ENCODE data around the gene ING4. TPM values are rescaled to one million over a fixed set of nuclear protein-coding genes. Genes with fewer than 3 reads are reported as not detected.

Gene ING4
- total and polyA plus RNA-seq, 12 donors, result 22.6 to 87.6 (median 41.3) TPM

GRCh38 chr12:6699259-6699988 is 36.5 kb upstream of the ING4 start:
- TF ChIP-seq, protein P1, sequence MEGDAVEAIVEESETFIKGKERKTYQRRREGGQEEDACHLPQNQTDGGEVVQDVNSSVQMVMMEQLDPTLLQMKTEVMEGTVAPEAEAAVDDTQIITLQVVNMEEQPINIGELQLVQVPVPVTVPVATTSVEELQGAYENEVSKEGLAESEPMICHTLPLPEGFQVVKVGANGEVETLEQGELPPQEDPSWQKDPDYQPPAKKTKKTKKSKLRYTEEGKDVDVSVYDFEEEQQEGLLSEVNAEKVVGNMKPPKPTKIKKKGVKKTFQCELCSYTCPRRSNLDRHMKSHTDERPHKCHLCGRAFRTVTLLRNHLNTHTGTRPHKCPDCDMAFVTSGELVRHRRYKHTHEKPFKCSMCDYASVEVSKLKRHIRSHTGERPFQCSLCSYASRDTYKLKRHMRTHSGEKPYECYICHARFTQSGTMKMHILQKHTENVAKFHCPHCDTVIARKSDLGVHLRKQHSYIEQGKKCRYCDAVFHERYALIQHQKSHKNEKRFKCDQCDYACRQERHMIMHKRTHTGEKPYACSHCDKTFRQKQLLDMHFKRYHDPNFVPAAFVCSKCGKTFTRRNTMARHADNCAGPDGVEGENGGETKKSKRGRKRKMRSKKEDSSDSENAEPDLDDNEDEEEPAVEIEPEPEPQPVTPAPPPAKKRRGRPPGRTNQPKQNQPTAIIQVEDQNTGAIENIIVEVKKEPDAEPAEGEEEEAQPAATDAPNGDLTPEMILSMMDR (IDR thresholded peaks at IDR 0.05), result no peak
- no peak for TF ChIP-seq POLR2A (IDR thresholded peaks at IDR 0.05)
- Histone ChIP-seq H3K27me3 (peaks cover 49% of the 10 kb centered on the region), H3K9me3 (replicated peaks in 1 of 3) (no peaks in the 10 kb centered on the region), H3K27ac (no peak overlapping the region), H3K4me3 (no peak overlapping the region), H3K36me3 (replicated peaks in 1 of 2) (no peaks in the 10 kb centered on the region), H3K4me1 (replicated peaks in 1 of 2) (peaks cover 5 to 9% of the 10 kb centered on the region in 2 donors)
- WGBS, 4 donors, result 17 to 20% (median 18%) methylated on average over 16 of the region's 16 CpGs
- intact Hi-C loops (cut with DNase I), result loop anchor here in 1 of 2 donors (2.0 to 5.0 kb wide), 2 partner anchors 13 to 37 kb away; partner anchors contain the start of gene ING4
- no peak for DNase-seq

GRCh38 chr12:6698352-6699046 is 35.6 kb upstream of the ING4 start:
- 51 to 55% (median 51%) methylated on average over 8 of the region's 8 CpGs for WGBS, 4 donors
- Histone ChIP-seq H3K27me3 (peaks cover 48% of the 10 kb centered on the region), H3K36me3 (replicated peaks in 1 of 2) (no peaks in the 10 kb centered on the region), H3K9me3 (replicated peaks in 1 of 3) (no peaks in the 10 kb centered on the region), H3K4me3 (no peak overlapping the region), H3K27ac (no peak overlapping the region), H3K4me1 (replicated peaks in 1 of 2) (peaks cover 5 to 9% of the 10 kb centered on the region in 2 donors)
- DNase-seq, result no peak
- intact Hi-C loops (cut with DNase I), result loop anchor here in 1 of 2 donors (2.0 to 5.0 kb wide), 2 partner anchors 14 to 36 kb away; partner anchors contain the start of gene ING4
- TF ChIP-seq, protein P1 (IDR thresholded peaks at IDR 0.05), result no peak
- TF ChIP-seq POLR2A (IDR thresholded peaks at IDR 0.05), result no peak

DNA sequence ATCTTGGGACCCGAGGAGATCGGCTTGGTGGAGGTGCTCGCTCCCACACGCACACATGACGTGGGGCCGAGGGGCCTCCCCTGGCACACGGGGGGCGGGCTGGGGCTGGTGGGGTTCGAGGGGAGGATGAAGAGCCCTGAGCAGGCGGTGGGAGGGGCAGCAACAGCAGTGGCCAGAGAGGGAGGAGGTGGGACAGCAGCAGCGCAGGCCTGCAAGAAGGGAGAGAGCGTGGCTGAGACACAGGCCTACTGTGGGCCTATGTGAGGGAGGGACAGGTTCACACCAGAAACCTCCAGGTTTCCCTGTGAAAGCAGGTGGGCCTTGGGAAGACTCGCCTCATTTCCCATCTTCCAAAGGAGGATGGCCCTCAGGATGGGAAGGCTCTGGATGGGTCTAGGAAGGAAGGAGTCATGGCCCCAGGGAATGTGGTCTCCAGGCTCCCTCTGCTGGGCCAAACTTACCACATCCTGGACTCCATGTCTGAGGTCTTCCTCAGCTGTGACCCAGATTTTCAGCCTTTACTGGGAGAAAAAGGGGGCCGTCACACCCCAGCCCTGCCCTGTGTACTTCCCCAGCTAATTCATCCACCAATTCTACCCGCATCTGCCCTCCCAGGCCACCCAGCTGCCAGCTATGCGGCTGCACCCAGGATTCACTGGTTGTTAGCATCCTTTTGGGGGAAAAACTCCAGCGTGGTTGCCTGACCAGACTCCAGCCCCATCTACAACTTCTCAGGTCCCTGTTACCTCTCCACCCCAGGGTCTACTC is 34.8 kb upstream of the ING4 start:
- Histone ChIP-seq H3K36me3 (replicated peaks in 1 of 2) (no peaks in the 10 kb centered on the region), H3K9me3 (replicated peaks in 1 of 3) (no peaks in the 10 kb centered on the region), H3K4me1 (replicated peaks in 1 of 2) (peaks cover 5 to 9% of the 10 kb centered on the region in 2 donors), H3K27me3 (peaks cover 48% of the 10 kb centered on the region), H3K4me3 (no peak overlapping the region), H3K27ac (no peak overlapping the region)
- DNase-seq, result peak in 5 of 7 donors; percentile 26 to 73 (median 59)
- TF ChIP-seq, protein P1 (IDR thresholded peaks at IDR 0.05), result peak in 5 of 6 experiments; percentile 37 to 49 (median 42)
- no peak for TF ChIP-seq POLR2A (IDR thresholded peaks at IDR 0.05)
- WGBS, 4 donors, result 57 to 71% (median 66%) methylated on average over 10 to 17 of the region's 17 CpGs
- intact Hi-C loops (cut with DNase I), result loop anchor here in 1 of 2 donors (2.0 to 5.0 kb wide), 2 partner anchors 15 to 35 kb away; partner anchors contain the start of gene ING4

All from adrenal gland (tissue), 12 donors.